CD8-positive, alpha-beta memory T cell (primary cell): ENCODE measurements around the gene NUBP1. TPM values are rescaled to one million over a fixed set of nuclear protein-coding genes. Genes with fewer than 3 reads are reported as not detected.
"Not testable (repeated sequence)": the region's sequence is repeated elsewhere in the genome, so short reads cannot be mapped to it uniquely, and the experiment has no call there.

Experiments used
- CTCF ChIA-PET: fragments of 350-600 bp; sonication (Branson Sonifier 250); formaldehyde crosslinking; loops from one replicate; lab custom pipeline; 2021; ENCODE audit warnings: antibody characterized with exemption; lab: Charles Lee
- POLR2A ChIA-PET: fragments of 350-600 bp; sonication (Branson Sonifier 250); formaldehyde crosslinking; loops from one replicate; lab custom pipeline; 2021; ENCODE audit warnings: antibody characterized with exemption; lab: Charles Lee
- DNase-seq, 5 donors: peaks; one replicate each; pipeline versions ENCODE4 v3.0.0 to v3.0.0-alpha.2; 2020 to 2022; ENCODE audit warnings: mixed read lengths in 1 of 5
- H3K27ac ChIP-seq: one replicate; pipeline ENCODE4 v1.7.0; 2013; ENCODE audit warnings: low read depth, mild to moderate bottlenecking, low read length, moderate library complexity
- H3K27me3 ChIP-seq: 2 replicates; pipeline ENCODE4 v1.7.0; 2013; ENCODE audit warnings: low read length, mild to moderate bottlenecking; ENCODE audit not compliant: insufficient read depth, poor library complexity, severe bottlenecking
- H3K36me3 ChIP-seq: 2 replicates; pipeline ENCODE4 v1.7.0; 2013; ENCODE audit warnings: mild to moderate bottlenecking, low read length, moderate library complexity; ENCODE audit not compliant: insufficient read depth
- H3K4me1 ChIP-seq: 2 replicates; pipeline ENCODE4 v1.7.0; 2013; ENCODE audit warnings: mild to moderate bottlenecking, low read length, moderate library complexity; ENCODE audit not compliant: insufficient read depth
- H3K4me3 ChIP-seq: 2 replicates; pipeline ENCODE4 v1.7.0; 2013; ENCODE audit warnings: mild to moderate bottlenecking, low read length
- H3K9me3 ChIP-seq: 2 replicates; pipeline ENCODE4 v1.7.0; 2013; ENCODE audit warnings: mild to moderate bottlenecking, low read length
- H3K27ac Mint-ChIP-seq, 8 donors: one replicate each; pipeline ENCODE4 v1.8.0; 2020 to 2021; ENCODE audit warnings: mixed read lengths in 8 of 8, mild to moderate bottlenecking in 6 of 8, inconsistent platforms in 3 of 8, moderate library complexity in 3 of 8
- H3K27me3 Mint-ChIP-seq, 2 donors: one replicate each; pipeline ENCODE4 v1.8.0; 2020 to 2021; ENCODE audit warnings: mixed read lengths in 2 of 2, mild to moderate bottlenecking in 1 of 2, moderate library complexity in 1 of 2
- H3K36me3 Mint-ChIP-seq, 3 donors: one replicate each; pipeline ENCODE4 v1.8.0; 2020 to 2021; ENCODE audit warnings: mixed read lengths in 3 of 3, inconsistent platforms in 1 of 3, mild to moderate bottlenecking in 1 of 3
- H3K4me1 Mint-ChIP-seq, 3 donors: one replicate each; pipeline ENCODE4 v1.8.0; 2020 to 2021; ENCODE audit warnings: mixed read lengths in 3 of 3, inconsistent platforms in 1 of 3, mild to moderate bottlenecking in 1 of 3
- H3K4me3 Mint-ChIP-seq, 7 donors: one replicate each; pipeline ENCODE4 v1.8.0; 2020 to 2021; ENCODE audit warnings: mixed read lengths in 7 of 7, mild to moderate bottlenecking in 6 of 7, moderate library complexity in 4 of 7, inconsistent platforms in 2 of 7
- H3K9me3 Mint-ChIP-seq, 5 donors: one replicate each; pipeline ENCODE4 v1.8.0; 2020 to 2022; ENCODE audit warnings: mixed read lengths in 5 of 5, mild to moderate bottlenecking in 3 of 5, moderate library complexity in 2 of 5, inconsistent platforms in 1 of 5
- polyA plus RNA-seq: library from polyadenylated mRNA; unstranded; fragments of 300-500 nt; fragmentation: Illumina TruSeq; gene quantifications from one replicate; pipeline ENCODE4 v1.2.3, GENCODE V29; 2021
- total RNA-seq, 2 experiments: library from RNA; stranded (reverse); gene quantifications; one replicate each; pipeline ENCODE4 v1.2.3, GENCODE V29; 2021

The NUBP1 gene
- total and polyA plus RNA-seq, 3 experiments from 2014 or later, result 30.9 to 43.5 (median 41.3) TPM

DNA sequence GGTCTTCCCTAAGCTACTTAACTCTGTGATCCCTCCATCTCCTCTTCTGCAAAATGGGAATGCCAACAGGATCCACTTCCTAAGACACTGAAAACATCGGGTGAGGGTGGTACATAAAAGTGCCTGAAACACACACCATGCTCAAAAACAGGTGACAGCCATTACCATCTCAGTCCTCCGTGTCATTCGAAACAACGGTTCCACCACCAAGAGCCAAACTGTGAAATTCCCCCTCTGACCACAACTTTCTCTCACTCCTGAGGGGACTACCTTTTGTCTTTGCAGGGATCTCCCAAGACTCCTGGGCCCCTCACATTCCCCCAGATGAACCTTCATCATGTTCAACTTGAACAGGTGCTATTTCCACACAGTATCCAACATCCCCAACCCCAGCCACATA, 37.0 kb downstream of the NUBP1 start:
- Histone ChIP-seq H3K27ac (no peak overlapping the region), H3K4me3 (no peak overlapping the region), H3K27me3 (no peaks in the 10 kb centered on the region), H3K4me1 (no peaks in the 10 kb centered on the region), H3K9me3 (no peaks in the 10 kb centered on the region), H3K36me3 (no peaks in the 10 kb centered on the region)
- Mint-ChIP-seq H3K36me3 (no peaks in the 10 kb centered on the region), H3K27me3 (peaks cover 0 to 1% of the 10 kb centered on the region in 2 donors), H3K9me3 (no peaks in the 10 kb centered on the region), H3K4me1 (peaks cover 3 to 11% (median 8%) of the 10 kb centered on the region in 3 donors), H3K27ac (no peak overlapping the region), H3K4me3 (no peak overlapping the region)
- POLR2A ChIA-PET, result no interaction called here
- CTCF ChIA-PET, result interaction anchor here (1.8 kb wide), 1 partner anchor 138 kb away, joined by 4 read pairs; no protein-coding TSS in a partner anchor
- DNase-seq, result no peak

DNA sequence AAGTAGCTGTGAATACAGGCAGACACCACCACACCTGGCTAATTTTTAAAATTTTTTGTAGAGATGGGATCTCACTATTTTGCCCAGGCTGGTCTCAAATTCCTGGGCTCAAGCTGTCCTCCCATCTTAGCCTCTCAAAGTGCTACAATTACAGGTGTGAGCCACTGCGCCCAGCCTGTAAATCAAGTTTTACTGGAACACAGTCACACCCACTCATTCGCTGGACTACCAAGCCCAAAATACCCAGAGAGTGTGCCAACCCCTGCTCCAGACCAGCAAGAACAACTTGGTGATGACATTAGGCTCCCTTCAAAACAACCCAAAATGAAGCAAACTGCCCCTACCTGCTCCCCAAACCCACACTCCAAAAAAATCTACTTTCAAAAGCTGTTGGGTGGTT, 39.0 kb downstream of the NUBP1 start:
- peaks cover 0 to 1% of the 10 kb centered on the region in 2 donors for H3K27me3 Mint-ChIP-seq
- CTCF ChIA-PET, result no interaction called here
- H3K4me3 Mint-ChIP-seq, result no peak overlapping the region

GRCh38 chr16:10787304-10787703, 43.7 kb downstream of the NUBP1 start:
- CTCF ChIA-PET, result no interaction called here
- Mint-ChIP-seq H3K9me3 (no peaks in the 10 kb centered on the region), H3K27ac (no peak overlapping the region), H3K4me3 (no peak overlapping the region), H3K36me3 (no peaks in the 10 kb centered on the region), H3K4me1 (no peaks in the 10 kb centered on the region), H3K27me3 (no peaks in the 10 kb centered on the region)
- no peaks in the 10 kb centered on the region for H3K36me3 ChIP-seq
- no peak overlapping the region for H3K27ac ChIP-seq
- POLR2A ChIA-PET, result no interaction called here
- no peaks in the 10 kb centered on the region for H3K4me1 ChIP-seq
- no peak for DNase-seq
- H3K4me3 ChIP-seq, result no peak overlapping the region
- H3K27me3 ChIP-seq, result no peaks in the 10 kb centered on the region
- H3K9me3 ChIP-seq, result no peaks in the 10 kb centered on the region

More for the DNA sequence above, 39.0 kb downstream of the NUBP1 start:
- H3K9me3 Mint-ChIP-seq, result no peaks in the 10 kb centered on the region
- no peak for DNase-seq
- Histone ChIP-seq H3K9me3 (no peaks in the 10 kb centered on the region), H3K36me3 (no peaks in the 10 kb centered on the region), H3K27me3 (no peaks in the 10 kb centered on the region), H3K4me3 (no peak overlapping the region), H3K4me1 (no peaks in the 10 kb centered on the region), H3K27ac (no peak overlapping the region)
- POLR2A ChIA-PET, result no interaction called here
- no peak overlapping the region for H3K27ac Mint-ChIP-seq
- H3K36me3 Mint-ChIP-seq, result no peaks in the 10 kb centered on the region
- no peaks in the 10 kb centered on the region for H3K4me1 Mint-ChIP-seq

GRCh38 chr16:10788630-10789029, 45.0 kb downstream of the NUBP1 start:
- H3K27ac Mint-ChIP-seq, result peak overlapping the region in 1 of 8 donors; percentile 42
- CTCF ChIA-PET, H3K27me3 Mint-ChIP-seq: not testable (repeated sequence)

GRCh38 chr16:10791048-10791447, 47.4 kb downstream of the NUBP1 start:
- no peak overlapping the region for H3K27ac ChIP-seq
- no peak for DNase-seq
- ChIA-PET POLR2A (no interaction called here), CTCF (no interaction called here)
- no peaks in the 10 kb centered on the region for H3K4me1 ChIP-seq
- Mint-ChIP-seq H3K36me3 (no peaks in the 10 kb centered on the region), H3K9me3 (no peaks in the 10 kb centered on the region), H3K27ac (no peak overlapping the region), H3K27me3 (peaks cover 0 to 1% of the 10 kb centered on the region in 2 donors), H3K4me3 (no peak overlapping the region), H3K4me1 (no peaks in the 10 kb centered on the region)
- no peaks in the 10 kb centered on the region for H3K27me3 ChIP-seq
- H3K9me3 ChIP-seq, result no peaks in the 10 kb centered on the region
- H3K4me3 ChIP-seq, result no peak overlapping the region
- H3K36me3 ChIP-seq, result no peaks in the 10 kb centered on the region

More at GRCh38 chr16:10788630-10789029, 45.0 kb downstream of the NUBP1 start:
- H3K4me1 ChIP-seq, H3K4me3 ChIP-seq, DNase-seq, H3K9me3 ChIP-seq, H3K36me3 Mint-ChIP-seq, H3K4me1 Mint-ChIP-seq, H3K9me3 Mint-ChIP-seq, H3K4me3 Mint-ChIP-seq, H3K27me3 ChIP-seq, POLR2A ChIA-PET, H3K27ac ChIP-seq, H3K36me3 ChIP-seq: not testable (repeated sequence)

- peak overlapping the region in 1 of 8 donors; percentile 22 for H3K27ac Mint-ChIP-seq
Observed at GRCh38 chr16:10799736-10800135, 56.1 kb downstream of the NUBP1 start.

DNA sequence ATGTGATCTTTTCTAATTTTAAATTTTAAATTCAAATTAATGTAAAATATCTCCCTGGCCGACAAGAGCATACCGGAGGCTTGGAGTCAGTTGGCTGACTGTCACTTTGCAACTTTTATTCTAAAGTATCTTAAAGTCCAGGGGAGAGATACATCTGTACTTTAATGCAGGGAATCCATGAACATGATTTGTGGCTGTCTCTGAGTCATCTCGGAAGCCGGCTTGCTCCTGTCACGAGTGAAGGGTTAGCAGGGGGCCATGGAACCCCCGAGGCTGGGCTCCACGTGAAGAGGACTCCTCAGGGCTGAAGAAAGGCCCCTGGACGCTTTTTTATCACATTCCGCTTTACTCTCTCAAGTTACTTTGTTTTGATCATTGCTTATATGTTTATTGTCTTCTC, 61.7 kb downstream of the NUBP1 start:
- Histone ChIP-seq H3K27me3 (no peaks in the 10 kb centered on the region), H3K36me3 (no peaks in the 10 kb centered on the region), H3K27ac (no peak overlapping the region), H3K4me1 (no peaks in the 10 kb centered on the region), H3K4me3 (no peak overlapping the region), H3K9me3 (no peaks in the 10 kb centered on the region)
- Mint-ChIP-seq H3K36me3 (peaks cover 0 to 5% (median 0%) of the 10 kb centered on the region in 3 donors), H3K4me1 (no peaks in the 10 kb centered on the region), H3K9me3 (no peaks in the 10 kb centered on the region), H3K27ac (no peak overlapping the region), H3K27me3 (peaks cover 2 to 7% of the 10 kb centered on the region in 2 donors), H3K4me3 (no peak overlapping the region)
- ChIA-PET CTCF (no interaction called here), POLR2A (no interaction called here)
- DNase-seq, result no peak

More at GRCh38 chr16:10799736-10800135, 56.1 kb downstream of the NUBP1 start:
- Mint-ChIP-seq H3K36me3 (no peaks in the 10 kb centered on the region), H3K9me3 (no peaks in the 10 kb centered on the region), H3K27me3 (peaks cover 0 to 3% of the 10 kb centered on the region in 2 donors), H3K4me3 (no peak overlapping the region), H3K4me1 (no peaks in the 10 kb centered on the region)
- H3K36me3 ChIP-seq, result no peaks in the 10 kb centered on the region
- no peaks in the 10 kb centered on the region for H3K9me3 ChIP-seq
- H3K4me3 ChIP-seq, result no peak overlapping the region
- H3K27ac ChIP-seq, result no peak overlapping the region
- no peak for DNase-seq
- no peaks in the 10 kb centered on the region for H3K4me1 ChIP-seq
- H3K27me3 ChIP-seq, result no peaks in the 10 kb centered on the region
- ChIA-PET CTCF (no interaction called here), POLR2A (no interaction called here)

DNA sequence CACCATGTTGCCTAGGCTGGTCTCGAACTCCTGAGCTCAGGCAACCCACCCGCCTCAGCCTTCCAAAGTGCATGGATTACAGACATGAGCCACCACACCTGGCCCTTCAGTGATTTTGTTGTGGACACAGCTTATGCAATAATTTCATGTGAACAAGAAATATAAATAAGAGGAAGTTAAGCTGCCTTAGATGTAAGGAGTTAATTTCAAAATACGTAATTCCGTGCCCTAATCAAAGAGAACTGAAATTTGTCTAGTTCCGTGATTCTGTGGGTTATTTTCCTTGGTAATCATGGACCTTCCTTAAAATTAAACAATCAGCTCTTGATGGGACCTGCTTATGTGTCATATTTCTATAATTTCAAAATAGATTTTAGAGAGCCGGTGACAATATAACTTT, 63.1 kb downstream of the NUBP1 start:
- Histone ChIP-seq H3K36me3 (no peaks in the 10 kb centered on the region), H3K27ac (no peak overlapping the region), H3K27me3 (no peaks in the 10 kb centered on the region), H3K4me3 (no peak overlapping the region), H3K9me3 (no peaks in the 10 kb centered on the region), H3K4me1 (no peaks in the 10 kb centered on the region)
- ChIA-PET POLR2A (no interaction called here), CTCF (no interaction called here)
- H3K36me3 Mint-ChIP-seq, result peaks cover 0 to 5% (median 0%) of the 10 kb centered on the region in 3 donors
- peaks cover 2 to 7% of the 10 kb centered on the region in 2 donors for H3K27me3 Mint-ChIP-seq
- peaks cover 0 to under 1% (median 0%) of the 10 kb centered on the region in 3 donors for H3K4me1 Mint-ChIP-seq
- no peak for DNase-seq
- no peak overlapping the region for H3K4me3 Mint-ChIP-seq
- no peaks in the 10 kb centered on the region for H3K9me3 Mint-ChIP-seq
- H3K27ac Mint-ChIP-seq, result no peak overlapping the region
